GM18861 (cell line): ENCODE measurements around the gene TBCK.
"Not testable (repeated sequence)": the region's sequence is repeated elsewhere in the genome, so short reads cannot be mapped to it uniquely, and the experiment has no call there.

ENCODE experiments used
- ATAC-seq: cut with Tn5 transposase; IDR thresholded peaks from one replicate; pipeline ENCODE4 v1.9.1; 2021; ENCODE audit not compliant: unreplicated experiment

Gene TBCK

GRCh38 chr4:106132045-106132444, 184.0 kb downstream of the TBCK start:
- ATAC-seq: no peak

GRCh38 chr4:106126062-106126461, 189.9 kb downstream of the TBCK start:
- ATAC-seq: peak; percentile 91

- not testable (repeated sequence) for ATAC-seq
Observed at GRCh38 chr4:106119949-106120555, 196.0 kb downstream of the TBCK start.

- ATAC-seq: no peak
Observed at GRCh38 chr4:106116025-106116424, 200.0 kb downstream of the TBCK start.

GRCh38 chr4:106114270-106114669, 201.7 kb downstream of the TBCK start:
- ATAC-seq: no peak

- not testable (repeated sequence) for ATAC-seq
Observed at GRCh38 chr4:106111778-106112469, 204.1 kb downstream of the TBCK start.

GRCh38 chr4:106109929-106110328, 206.1 kb downstream of the TBCK start:
- ATAC-seq: no peak

- ATAC-seq: no peak
Observed at GRCh38 chr4:106105697-106106096, 210.3 kb downstream of the TBCK start.

- no peak for ATAC-seq
Observed at GRCh38 chr4:106104276-106104675, 211.7 kb downstream of the TBCK start.

GRCh38 chr4:106096454-106096853, 219.6 kb downstream of the TBCK start:
- ATAC-seq: no peak

GRCh38 chr4:106095408-106095807, 220.6 kb downstream of the TBCK start:
- no peak for ATAC-seq

GRCh38 chr4:106092361-106093040, 223.5 kb downstream of the TBCK start:
- ATAC-seq: no peak

GRCh38 chr4:106090826-106091225, 225.2 kb downstream of the TBCK start:
- ATAC-seq: no peak

GRCh38 chr4:106083065-106083464, 232.9 kb downstream of the TBCK start:
- ATAC-seq: no peak

- no peak for ATAC-seq
Observed at GRCh38 chr4:106080376-106080775, 235.6 kb downstream of the TBCK start.

GRCh38 chr4:106079616-106080015, 236.4 kb downstream of the TBCK start:
- no peak for ATAC-seq

- no peak for ATAC-seq
Observed at GRCh38 chr4:106065018-106065417, 251.0 kb downstream of the TBCK start.

GRCh38 chr4:106063009-106063408, 253.0 kb downstream of the TBCK start:
- ATAC-seq: no peak

- no peak for ATAC-seq
Observed at GRCh38 chr4:106062452-106062875, 253.5 kb downstream of the TBCK start.

- ATAC-seq: no peak
Observed at GRCh38 chr4:106058921-106059320, 257.1 kb downstream of the TBCK start.

- no peak for ATAC-seq
Observed at GRCh38 chr4:106056914-106057313, 259.1 kb downstream of the TBCK start.

- no peak for ATAC-seq
Observed at GRCh38 chr4:106051514-106051913, 264.5 kb downstream of the TBCK start.
